Astrocyte of the cerebellum (primary cell): ENCODE data around the gene SCGB1C1.

Experiments
- DNase-seq: peaks from one replicate; pipeline ENCODE4 v3.0.0-alpha.2; 2011; ENCODE audit warnings: low read depth
- H3K4me3 ChIP-seq: 2 replicates; pipeline ENCODE4 v1.5.1; 2011; ENCODE audit warnings: mild to moderate bottlenecking, low read depth, low read length, moderate library complexity
- CTCF ChIP-seq: IDR thresholded peaks from 2 replicates; pipeline ENCODE4 v1.5.1; 2012; ENCODE audit warnings: low read length, low read depth, moderate library complexity, mild to moderate bottlenecking; ENCODE audit errors: missing control alignments
- in situ Hi-C: cut with HindIII; loops from 2 replicates; pipeline ENCODE4 v1.10.0; 2017; ENCODE audit warnings: low sequenced_read_pairs

SCGB1C1 gene

GRCh38 chr11:197741-198235 lies 4.9 kb downstream of the SCGB1C1 start:
- no peak for TF ChIP-seq CTCF
- in situ Hi-C loops = no loop called here
- H3K4me3 ChIP-seq = no peak overlapping the region
- no peak for DNase-seq

- in situ Hi-C loops = no loop called here
- no peak for DNase-seq
- H3K4me3 ChIP-seq = no peak overlapping the region
- no peak for TF ChIP-seq CTCF
Measured at GRCh38 chr11:198236-198806, 5.4 kb downstream of the SCGB1C1 start.

GRCh38 chr11:199004-199581 lies 6.2 kb downstream of the SCGB1C1 start:
- H3K4me3 ChIP-seq = no peak overlapping the region
- in situ Hi-C loops = no loop called here
- DNase-seq = no peak
- no peak for TF ChIP-seq CTCF

GRCh38 chr11:199782-200181 lies 6.9 kb downstream of the SCGB1C1 start:
- TF ChIP-seq CTCF = no peak
- no peak for DNase-seq
- in situ Hi-C loops = no loop called here
- H3K4me3 ChIP-seq = no peak overlapping the region

- in situ Hi-C loops = no loop called here
- H3K4me3 ChIP-seq = no peak overlapping the region
- DNase-seq = no peak
- TF ChIP-seq CTCF = no peak
Measured at GRCh38 chr11:200224-201003, 7.5 kb downstream of the SCGB1C1 start.

GRCh38 chr11:201966-202365 lies 9.1 kb downstream of the SCGB1C1 start:
- DNase-seq = no peak
- in situ Hi-C loops = no loop called here
- TF ChIP-seq CTCF = no peak
- no peak overlapping the region for H3K4me3 ChIP-seq
